ENCODE results near the gene ZKSCAN1. TPM values are rescaled to one million over a fixed set of nuclear protein-coding genes. Genes with fewer than 3 reads are reported as not detected.

ZKSCAN1 gene
- total RNA-seq, 4 donors from 2014 or later: 20.9 to 96.7 (median 53.6) TPM

GRCh38 chr7:100040575-100040974, 25.2 kb downstream of the ZKSCAN1 start:
- Histone ChIP-seq H3K27ac (no peak overlapping the region), H3K9me3 (no peaks in the 10 kb centered on the region), H3K36me3 (no peaks in the 10 kb centered on the region), H3K4me3 (no peak overlapping the region), H3K27me3 (no peaks in the 10 kb centered on the region), H3K4me1 (no peaks in the 10 kb centered on the region)
- DNase-seq: no peak
- TF ChIP-seq CTCF (IDR thresholded peaks at IDR 0.05): no peak
- no peak for TF ChIP-seq POLR2A (IDR thresholded peaks at IDR 0.05)
- intact Hi-C loops (cut with DNase I; ENCODE audit: low total_unique reads): no loop called here

GRCh38 chr7:100044718-100045117, 29.3 kb downstream of the ZKSCAN1 start:
- no peak overlapping the region for H3K27ac ChIP-seq
- H3K4me1 ChIP-seq: no peaks in the 10 kb centered on the region
- no peak for DNase-seq
- H3K4me3 ChIP-seq: no peak overlapping the region
- intact Hi-C loops (cut with DNase I; ENCODE audit: low total_unique reads): no loop called here
- H3K9me3 ChIP-seq: no peaks in the 10 kb centered on the region
- no peaks in the 10 kb centered on the region for H3K36me3 ChIP-seq
- no peaks in the 10 kb centered on the region for H3K27me3 ChIP-seq
- TF ChIP-seq POLR2A (IDR thresholded peaks at IDR 0.05) (no peak), CTCF (IDR thresholded peaks at IDR 0.05) (no peak)

GRCh38 chr7:100048680-100049079, 33.3 kb downstream of the ZKSCAN1 start:
- Histone ChIP-seq H3K36me3 (no peaks in the 10 kb centered on the region), H3K27ac (peak overlapping the region in 1 of 2 donors; percentile 97), H3K4me1 (no peaks in the 10 kb centered on the region), H3K4me3 (no peak overlapping the region), H3K9me3 (no peaks in the 10 kb centered on the region), H3K27me3 (no peaks in the 10 kb centered on the region)
- DNase-seq: no peak
- TF ChIP-seq CTCF (IDR thresholded peaks at IDR 0.05) (no peak), POLR2A (IDR thresholded peaks at IDR 0.05) (no peak)
- intact Hi-C loops (cut with DNase I; ENCODE audit: low total_unique reads): no loop called here

GRCh38 chr7:100049441-100050291, 34.3 kb downstream of the ZKSCAN1 start, which contains the start of gene ZSCAN21:
Gene ZSCAN21, plus strand, starts transcription at chr7:100049774. Its CDS starts 7,233 bp downstream, at chr7:100057007.
- H3K27ac ChIP-seq: peak within 1 kb of the TSS; percentile 97
- H3K4me3 ChIP-seq: peak within 1 kb of the TSS; percentile 72 to 79
- DNase-seq: peak; percentile 85 to 91
- TF ChIP-seq CTCF (IDR thresholded peaks at IDR 0.05) (peak; percentile 20 to 32 (median 26)), POLR2A (IDR thresholded peaks at IDR 0.05) (peak in 1 of 2 donors; percentile 78)
- H3K4me1 ChIP-seq: no peaks in the 10 kb centered on the region
- H3K9me3 ChIP-seq: no peaks in the 10 kb centered on the region
- no peaks in the 10 kb centered on the region for H3K36me3 ChIP-seq
- intact Hi-C loops (cut with DNase I; ENCODE audit: low total_unique reads): no loop called here
- H3K27me3 ChIP-seq: no peaks in the 10 kb centered on the region

GRCh38 chr7:100051611-100052010, 36.2 kb downstream of the ZKSCAN1 start:
- intact Hi-C loops (cut with DNase I; ENCODE audit: low total_unique reads): no loop called here
- Histone ChIP-seq H3K36me3 (no peaks in the 10 kb centered on the region), H3K27ac (no peak overlapping the region), H3K4me3 (no peak overlapping the region), H3K27me3 (no peaks in the 10 kb centered on the region), H3K4me1 (no peaks in the 10 kb centered on the region), H3K9me3 (no peaks in the 10 kb centered on the region)
- DNase-seq: no peak
- TF ChIP-seq CTCF (IDR thresholded peaks at IDR 0.05): no peak
- TF ChIP-seq POLR2A (IDR thresholded peaks at IDR 0.05): no peak
